Psoas muscle (tissue), 8 donors: ENCODE measurements around the gene RRBP1. TPM values are rescaled to one million over a fixed set of nuclear protein-coding genes. Genes with fewer than 3 reads are reported as not detected.

Source experiments
- ATAC-seq, 4 donors: fragments of 200-7000 bp; cut with Tn5 transposase; one replicate each; pipeline ENCODE4 v1.9.1; 2020; ENCODE audit warnings: moderate library complexity in 3 of 4, mild to moderate bottlenecking in 2 of 4
- DNase-seq, 2 donors: peaks; one replicate each; pipeline ENCODE4 v3.0.0-alpha.2; 2020
- H3K27ac ChIP-seq: fragments of 200-600 bp; one replicate; pipeline ENCODE4 v1.8.0; 2022
- H3K27me3 ChIP-seq, 3 donors: fragments of 200-600 bp in 1 of 3; one replicate each; pipeline versions ENCODE4 v1.6.1 to v1.8.0; 2013 to 2022; ENCODE audit warnings: low read length in 2 of 3, mild to moderate bottlenecking in 2 of 3, moderate library complexity in 1 of 3; ENCODE audit not compliant: insufficient read depth in 3 of 3
- H3K36me3 ChIP-seq, 2 donors: fragments of 200-600 bp in 1 of 2; one replicate each; pipeline versions ENCODE4 v1.6.1 to v1.8.0; 2013 to 2022; ENCODE audit warnings: low read depth in 1 of 2, mild to moderate bottlenecking in 1 of 2, moderate library complexity in 1 of 2; ENCODE audit not compliant: insufficient read depth in 1 of 2
- H3K4me1 ChIP-seq: fragments of 200-600 bp; one replicate; pipeline ENCODE4 v1.8.0; 2022
- H3K4me3 ChIP-seq: fragments of 200-600 bp; one replicate; pipeline ENCODE4 v1.8.0; 2022; ENCODE audit warnings: mild to moderate bottlenecking
- H3K9me3 ChIP-seq: fragments of 200-600 bp; one replicate; pipeline ENCODE4 v1.8.0; 2022
- CTCF ChIP-seq: fragments of 200-600 bp; IDR thresholded peaks from one replicate; pipeline ENCODE4 v1.8.0; 2022; ENCODE audit warnings: antibody characterized with exemption
- WGBS, 3 donors: extraction: QIAGEN DNeasy Blood & Tissue Kit; methylation state at CpG; one replicate each; pipeline versions ENCODE4 v1.1.6 to v1.1.7; 2013; 5-methylcytosine and 5-hydroxymethylcytosine counted together
- intact Hi-C, 2 donors: fragments of 100-400 bp; cut with DNase I; formaldehyde crosslinking; loops; one replicate each; pipeline versions ENCODE4 v1.11.0 to v1.14.2; 2022
- polyA plus RNA-seq, 3 donors: library from polyadenylated mRNA; stranded (reverse); fragments of 200-250 nt; gene quantifications; one replicate each; pipeline ENCODE4 v1.2.3, GENCODE V29; 2013
- total RNA-seq, 4 donors: library from RNA; stranded (reverse); fragmentation: NEBNext Ultra II Directional in 2 of 4; extraction: Animal tissue kit (Norgen Biotek cat#: 25700) in 2 of 4; gene quantifications; one replicate each; pipeline versions ENCODE4 v1.2.1 to v1.2.4, GENCODE V29; 2021 to 2023
- donor health status: healthy with polysubstance abuse.
- donor health status: DM: no; HTN: no; CAD: no; lungs with moderate emphysema.
- donor health status: Bipolar disorder and iron deficiency.
- donor health status: healthy.
- donor health status: DM: yes; HTN: yes; CAD: no.
- donor health status: DM: no; HTN: no; CAD: no.
- donor health status: DM: no; HTN: no; CAD: no.
- donor health status: DM: yes; HTN: yes; CAD: no.

Gene RRBP1
- total and polyA plus RNA-seq, 7 donors = 14.2 to 40.8 (median 21.8) TPM

GRCh38 chr20:17572034-17572638 is 109.9 kb downstream of the RRBP1 start:
- no peak for TF ChIP-seq CTCF
- H3K27ac ChIP-seq = no peak overlapping the region
- WGBS, 3 donors = 55 to 67% (median 55%) methylated on average over 7 of the region's 7 CpGs
- peak overlapping the region; percentile 84 for H3K4me3 ChIP-seq
- no peak for ATAC-seq
- intact Hi-C loops = loop anchor here in 1 of 2 donors (2.0 to 5.0 kb wide), 2 partner anchors 35 to 75 kb away; no protein-coding TSS in a partner anchor
- no peak for DNase-seq
- H3K9me3 ChIP-seq = no peaks in the 10 kb centered on the region
- H3K36me3 ChIP-seq = no peaks in the 10 kb centered on the region
- H3K4me1 ChIP-seq = peaks cover 21% of the 10 kb centered on the region
- H3K27me3 ChIP-seq = no peaks in the 10 kb centered on the region

- intact Hi-C loops = loop anchor here in 1 of 2 donors (5.0 kb wide), 1 partner anchor 34 kb away; no protein-coding TSS in a partner anchor
Measured at GRCh38 chr20:17571153-17571527, 110.9 kb downstream of the RRBP1 start.

GRCh38 chr20:17570347-17571152 is 111.5 kb downstream of the RRBP1 start:
- peak overlapping the region; percentile 97 for H3K27ac ChIP-seq
- DNase-seq = peak; percentile 50 to 56
- intact Hi-C loops = loop anchor here in 1 of 2 donors (5.0 kb wide), 1 partner anchor 33 kb away; no protein-coding TSS in a partner anchor
- H3K27me3 ChIP-seq = no peaks in the 10 kb centered on the region
- ATAC-seq = peak; percentile 58 to 65 (median 60)
- no peaks in the 10 kb centered on the region for H3K9me3 ChIP-seq
- WGBS, 3 donors = 1% methylated on average over 26 to 43 of the region's 43 CpGs
- TF ChIP-seq CTCF = no peak
- no peaks in the 10 kb centered on the region for H3K36me3 ChIP-seq
- H3K4me1 ChIP-seq = peaks cover 14% of the 10 kb centered on the region
- H3K4me3 ChIP-seq = peak overlapping the region; percentile 84

More at GRCh38 chr20:17571153-17571527, 110.9 kb downstream of the RRBP1 start:
- no peak for TF ChIP-seq CTCF
- Histone ChIP-seq H3K27ac (peak overlapping the region; percentile 97), H3K27me3 (no peaks in the 10 kb centered on the region), H3K4me1 (peaks cover 15% of the 10 kb centered on the region), H3K9me3 (no peaks in the 10 kb centered on the region), H3K4me3 (peak overlapping the region; percentile 84), H3K36me3 (no peaks in the 10 kb centered on the region)
- no peak for ATAC-seq
- WGBS, 3 donors = 18 to 31% (median 25%) methylated on average over 6 of the region's 6 CpGs
- DNase-seq = no peak

- Histone ChIP-seq H3K9me3 (no peaks in the 10 kb centered on the region), H3K4me3 (peak within 1 kb of the TSS; percentile 84), H3K4me1 (peaks cover 14% of the 10 kb centered on the region), H3K27me3 (no peaks in the 10 kb centered on the region), H3K27ac (peak within 1 kb of the TSS; percentile 97), H3K36me3 (no peaks in the 10 kb centered on the region)
- ATAC-seq = peak; percentile 95 to 97 (median 96)
- no peak for TF ChIP-seq CTCF
- intact Hi-C loops = loop anchor here in 1 of 2 donors (5.0 kb wide), 1 partner anchor 32 kb away; no protein-coding TSS in a partner anchor
- WGBS, 3 donors = 0 to 1% (median 0%) methylated on average over 50 to 70 of the region's 70 CpGs
- DNase-seq = peak; percentile 92 to 96
Measured at GRCh38 chr20:17569616-17570346, 112.3 kb downstream of the RRBP1 start, which contains the start of gene DSTN. Gene DSTN (plus strand): TSS chr20:17570075. CDS start chr20:17570209, 134 bp downstream.
